IMR-90 (cell line): ENCODE data around the gene CLC.

Experiments
- BHLHE40 ChIP-seq: fragments of 150-350 bp; IDR thresholded peaks from 2 replicates; pipeline ENCODE4 v1.6.1; 2016; ENCODE audit warnings: mild to moderate bottlenecking, low read depth, low read length
- CEBPB ChIP-seq: IDR thresholded peaks from 2 replicates; pipeline ENCODE4 v1.6.1; 2012; ENCODE audit warnings: low read depth, low read length, improper control_type of control experiment
- FOS ChIP-seq: fragments of 150-350 bp; IDR thresholded peaks from 2 replicates; pipeline ENCODE4 v1.6.1; 2016; ENCODE audit warnings: low read depth, low read length
- MAFK ChIP-seq: IDR thresholded peaks from 2 replicates; pipeline ENCODE4 v1.6.1; 2012; ENCODE audit warnings: low read depth, low read length, improper control_type of control experiment
- MAZ ChIP-seq: IDR thresholded peaks from 2 replicates; pipeline ENCODE4 v1.6.1; 2012; ENCODE audit warnings: low read depth, mild to moderate bottlenecking, low read length, improper control_type of control experiment, moderate library complexity, borderline replicate concordance
- MXI1 ChIP-seq: IDR thresholded peaks from 2 replicates; pipeline ENCODE4 v1.6.1; 2012; ENCODE audit warnings: low read depth, mild to moderate bottlenecking, low read length, moderate library complexity, borderline replicate concordance
- NFE2L2 ChIP-seq: fragments of 150-350 bp; IDR thresholded peaks from 2 replicates; pipeline ENCODE4 v1.6.1; 2016; ENCODE audit warnings: low read depth, mild to moderate bottlenecking, low read length
- POLR2A ChIP-seq: IDR thresholded peaks from 2 replicates; pipeline ENCODE4 v1.6.1; 2012; ENCODE audit warnings: mild to moderate bottlenecking, low read depth, low read length
- RAD21 ChIP-seq: IDR thresholded peaks from 2 replicates; pipeline ENCODE4 v1.6.1; 2012; ENCODE audit warnings: low read length, improper control_type of control experiment
- RCOR1 ChIP-seq: IDR thresholded peaks from 2 replicates; pipeline ENCODE4 v1.6.1; 2012; ENCODE audit warnings: mild to moderate bottlenecking, low read length, improper control_type of control experiment; ENCODE audit not compliant: insufficient replicate concordance
- RFX5 ChIP-seq: IDR thresholded peaks from 2 replicates; pipeline ENCODE4 v1.8.0; 2012; ENCODE audit warnings: low read depth, mild to moderate bottlenecking, low read length, moderate library complexity
- SMC3 ChIP-seq: fragments of 150-350 bp; IDR thresholded peaks from 2 replicates; pipeline ENCODE4 v1.6.1; 2016; ENCODE audit warnings: low read depth, mild to moderate bottlenecking, antibody characterized with exemption, low read length, moderate library complexity
- TF ChIP-seq, protein P1 (sequence below): fragments of 150-350 bp; IDR thresholded peaks from 2 replicates; pipeline ENCODE4 v1.6.1; 2017; ENCODE audit warnings: mild to moderate bottlenecking, antibody characterized with exemption, low read length, low read depth
- TF ChIP-seq, protein P2 (sequence below): conservative IDR thresholded peaks from 2 replicates; pipeline ENCODE4 v1.5.1; 2012; ENCODE audit warnings: mild to moderate bottlenecking, low read depth, low read length, improper control_type of control experiment

DNA sequence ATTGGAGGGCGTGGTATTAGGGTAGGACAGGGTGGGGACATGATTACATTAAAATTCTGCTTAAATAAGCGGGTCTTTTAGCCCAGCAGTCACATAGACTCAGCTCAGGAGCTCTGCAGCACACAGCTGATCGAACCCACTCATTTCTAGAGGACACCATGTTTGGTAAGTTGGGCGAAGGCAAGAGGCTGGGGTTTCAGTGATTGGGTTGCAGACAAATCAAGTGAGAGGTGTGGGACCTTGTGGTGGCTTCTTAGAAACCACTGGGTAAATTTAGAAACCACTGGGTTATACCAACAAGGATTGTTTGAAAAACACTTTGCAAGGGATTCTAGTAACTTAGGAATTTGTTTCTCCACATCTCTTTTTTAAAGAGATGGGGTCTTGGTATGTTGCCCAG lies 40.9 kb upstream of the CLC start, which contains the start of gene LEUTX:
- no peak for TF ChIP-seq POLR2A
- TF ChIP-seq, protein P1, sequence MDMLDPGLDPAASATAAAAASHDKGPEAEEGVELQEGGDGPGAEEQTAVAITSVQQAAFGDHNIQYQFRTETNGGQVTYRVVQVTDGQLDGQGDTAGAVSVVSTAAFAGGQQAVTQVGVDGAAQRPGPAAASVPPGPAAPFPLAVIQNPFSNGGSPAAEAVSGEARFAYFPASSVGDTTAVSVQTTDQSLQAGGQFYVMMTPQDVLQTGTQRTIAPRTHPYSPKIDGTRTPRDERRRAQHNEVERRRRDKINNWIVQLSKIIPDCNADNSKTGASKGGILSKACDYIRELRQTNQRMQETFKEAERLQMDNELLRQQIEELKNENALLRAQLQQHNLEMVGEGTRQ, result no peak
- TF ChIP-seq, protein P2, sequence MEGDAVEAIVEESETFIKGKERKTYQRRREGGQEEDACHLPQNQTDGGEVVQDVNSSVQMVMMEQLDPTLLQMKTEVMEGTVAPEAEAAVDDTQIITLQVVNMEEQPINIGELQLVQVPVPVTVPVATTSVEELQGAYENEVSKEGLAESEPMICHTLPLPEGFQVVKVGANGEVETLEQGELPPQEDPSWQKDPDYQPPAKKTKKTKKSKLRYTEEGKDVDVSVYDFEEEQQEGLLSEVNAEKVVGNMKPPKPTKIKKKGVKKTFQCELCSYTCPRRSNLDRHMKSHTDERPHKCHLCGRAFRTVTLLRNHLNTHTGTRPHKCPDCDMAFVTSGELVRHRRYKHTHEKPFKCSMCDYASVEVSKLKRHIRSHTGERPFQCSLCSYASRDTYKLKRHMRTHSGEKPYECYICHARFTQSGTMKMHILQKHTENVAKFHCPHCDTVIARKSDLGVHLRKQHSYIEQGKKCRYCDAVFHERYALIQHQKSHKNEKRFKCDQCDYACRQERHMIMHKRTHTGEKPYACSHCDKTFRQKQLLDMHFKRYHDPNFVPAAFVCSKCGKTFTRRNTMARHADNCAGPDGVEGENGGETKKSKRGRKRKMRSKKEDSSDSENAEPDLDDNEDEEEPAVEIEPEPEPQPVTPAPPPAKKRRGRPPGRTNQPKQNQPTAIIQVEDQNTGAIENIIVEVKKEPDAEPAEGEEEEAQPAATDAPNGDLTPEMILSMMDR, result no peak
- no peak for TF ChIP-seq MAFK
- TF ChIP-seq MXI1, result no peak
- TF ChIP-seq SMC3, result no peak
- no peak for TF ChIP-seq RFX5
- TF ChIP-seq MAZ, result no peak
- TF ChIP-seq FOS, result no peak
- no peak for TF ChIP-seq CEBPB
- no peak for TF ChIP-seq RCOR1
- no peak for TF ChIP-seq RAD21
- TF ChIP-seq BHLHE40, result no peak
- TF ChIP-seq NFE2L2, result no peak
